ENCODE results near the gene TBC1D30.

GRCh38 chr12:64877363-64878004 is 53.0 kb downstream of the TBC1D30 start:
- TF ChIP-seq SIN3A (IDR thresholded peaks at IDR 0.05; ENCODE audit: borderline replicate concordance, insufficient read depth, low read depth, low read length) (no peak), CTCF (IDR thresholded peaks at IDR 0.05) (no peak), POLR2AphosphoS5 (IDR thresholded peaks at IDR 0.05; ENCODE audit: low read depth, low read length) (no peak), REST (IDR thresholded peaks at IDR 0.05; ENCODE audit: insufficient read depth in 1 of 2, low read depth in 2 of 2, low read length in 1 of 2) (no peak)

Data from Panc1 (cell line).